ENCODE measurements around the gene NCAPH2. TPM values are rescaled to one million over a fixed set of nuclear protein-coding genes. Genes with fewer than 3 reads are reported as not detected.

The NCAPH2 gene
- total and polyA plus RNA-seq, 2 of the 13 experiments (the other 11 are each of a cell fraction or from before 2014, with no cell fraction given), result 28.1 to 64.4 TPM

GRCh38 chr22:50530580-50530876, 22.5 kb downstream of the NCAPH2 start (continued):
- peak; percentile 92 for TF ChIP-seq ZFX (CRISPR knock-in tag; IDR thresholded peaks at IDR 0.05; ENCODE audit: low read depth)
- TF ChIP-seq SOX6 (IDR thresholded peaks at IDR 0.05), result no peak
- TF ChIP-seq SOX6 (CRISPR knock-in tag; IDR thresholded peaks at IDR 0.05), result peak; percentile 46; the same call in 1 of the 2 replicates
- TF ChIP-seq NR2F6 (IDR thresholded peaks at IDR 0.05), result peak; percentile 82
- peak; percentile 73; the same call in 1 of the 2 replicates for TF ChIP-seq NR2F6 (CRISPR knock-in tag; IDR thresholded peaks at IDR 0.05)
- 0 out of 2 replicates have a peak, but pooled peaks have one; percentile 10 for TF ChIP-seq STAT5B (CRISPR knock-in tag; IDR thresholded peaks at IDR 0.05)
- 0 out of 2 replicates have a peak, but pooled peaks have one; percentile 14 for TF ChIP-seq RXRA (CRISPR knock-in tag; IDR thresholded peaks at IDR 0.05)
- peak; percentile 82 for TF ChIP-seq SRSF1 (optimal IDR thresholded peaks at IDR 0.05; ENCODE audit: low read depth, low read length)
- TF ChIP-seq ZNF317 (CRISPR knock-in tag; IDR thresholded peaks at IDR 0.05), result peak; percentile 46; the same call in 1 of the 2 replicates
- TF ChIP-seq BORCS8-MEF2B (CRISPR knock-in tag; IDR thresholded peaks at IDR 0.05), result peak; percentile 5; the same call in 1 of the 2 replicates
- TF ChIP-seq U2AF1 (optimal IDR thresholded peaks at IDR 0.05; ENCODE audit: low read depth, low read length), result peak; percentile 6
- peak; percentile 77; the same call in 1 of the 2 replicates for TF ChIP-seq ZNF761 (CRISPR knock-in tag; conservative IDR thresholded peaks at IDR 0.05)
- TF ChIP-seq ZNF451 (CRISPR knock-in tag; IDR thresholded peaks at IDR 0.05), result 0 out of 2 replicates have a peak, but pooled peaks have one; percentile 12
- TF ChIP-seq ASH2L (IDR thresholded peaks at IDR 0.05; ENCODE audit: insufficient read length, low read depth, low read length), result peak; percentile 45
- TF ChIP-seq MAX (IDR thresholded peaks at IDR 0.05), result peak; percentile 65; the same call in 1 of the 2 replicates
- 0 out of 2 replicates have a peak, but pooled peaks have one; percentile 37 for TF ChIP-seq ZNF572 (CRISPR knock-in tag; IDR thresholded peaks at IDR 0.05)
- peak; percentile 10; the same call in 1 of the 2 replicates for TF ChIP-seq ZNF691 (CRISPR knock-in tag; IDR thresholded peaks at IDR 0.05; ENCODE audit: borderline replicate concordance, low read depth)
- TF ChIP-seq ARNTL (CRISPR knock-in tag; IDR thresholded peaks at IDR 0.05), result peak; percentile 20; the same call in 1 of the 2 replicates
- no peak for TF ChIP-seq HNF4G (IDR thresholded peaks at IDR 0.05; ENCODE audit: borderline replicate concordance, low read depth, low read length)
- peak; percentile 72 for TF ChIP-seq HNF4G (CRISPR knock-in tag; IDR thresholded peaks at IDR 0.05; ENCODE audit: borderline replicate concordance, low read depth)
- TF ChIP-seq GATAD1 (CRISPR knock-in tag; IDR thresholded peaks at IDR 0.05), result peak; percentile 21; the same call in 1 of the 2 replicates
- no peak for TF ChIP-seq HIVEP1 (CRISPR knock-in tag; IDR thresholded peaks at IDR 0.05)
- peak; percentile 3; the same call in 1 of the 2 replicates for TF ChIP-seq POLR2G (IDR thresholded peaks at IDR 0.05; ENCODE audit: low read depth, low read length)
- peak; percentile 63; the same call in 1 of the 2 replicates for TF ChIP-seq MTA1 (CRISPR knock-in tag; IDR thresholded peaks at IDR 0.05; ENCODE audit: borderline replicate concordance)
- 0 out of 2 replicates have a peak, but pooled peaks have one; percentile 45 for TF ChIP-seq ZBTB37 (CRISPR knock-in tag; IDR thresholded peaks at IDR 0.05)
- peak; percentile 38 to 72; a peak in 3 of 4 replicates for TF ChIP-seq HMGXB4 (CRISPR knock-in tag; IDR thresholded peaks at IDR 0.05; ENCODE audit: borderline replicate concordance in 1 of 2, low read depth in 1 of 2)
- TF ChIP-seq ZBTB7A (CRISPR knock-in tag; IDR thresholded peaks at IDR 0.05), result peak; percentile 21
- no peak for TF ChIP-seq CREB1 (IDR thresholded peaks at IDR 0.05)
- TF ChIP-seq CREB1 (CRISPR knock-in tag; IDR thresholded peaks at IDR 0.05), result no peak
- TF ChIP-seq XRCC5 (optimal IDR thresholded peaks at IDR 0.05; ENCODE audit: low read length), result peak; percentile 16

Data from HepG2 (cell line).